ENCODE data around the gene TM4SF5.

The TM4SF5 gene

GRCh38 chr17:4766723-4767122, 5.0 kb upstream of the TM4SF5 start:
- DNase-seq (ENCODE audit: insufficient read length, low spot score) (no peak), FAIRE-seq (no peak)
- TF ChIP-seq POLR2A (IDR thresholded peaks at IDR 0.05; ENCODE audit: low read depth, low read length), result no peak

GRCh38 chr17:4768298-4768697, 3.4 kb upstream of the TM4SF5 start:
- no peak for FAIRE-seq
- no peak for DNase-seq (ENCODE audit: insufficient read length, low spot score)
- TF ChIP-seq POLR2A (IDR thresholded peaks at IDR 0.05; ENCODE audit: low read depth, low read length), result no peak

GRCh38 chr17:4769628-4770027, 2.1 kb upstream of the TM4SF5 start:
- FAIRE-seq (no peak), DNase-seq (ENCODE audit: insufficient read length, low spot score) (peak; percentile 44)
- TF ChIP-seq POLR2A (IDR thresholded peaks at IDR 0.05; ENCODE audit: low read depth, low read length), result no peak

- TF ChIP-seq POLR2A (IDR thresholded peaks at IDR 0.05; ENCODE audit: low read depth, low read length), result no peak
- no peak for FAIRE-seq
- no peak for DNase-seq (ENCODE audit: insufficient read length, low spot score)
Observed at GRCh38 chr17:4772235-4772613, 538 bp downstream of the TM4SF5 start.

- FAIRE-seq, result no peak
- TF ChIP-seq POLR2A (IDR thresholded peaks at IDR 0.05; ENCODE audit: low read depth, low read length), result no peak
- DNase-seq (ENCODE audit: insufficient read length, low spot score), result no peak
Observed at GRCh38 chr17:4777969-4778760, 6.5 kb downstream of the TM4SF5 start.

GRCh38 chr17:4780325-4780955, 8.8 kb downstream of the TM4SF5 start:
- no peak for FAIRE-seq
- TF ChIP-seq POLR2A (IDR thresholded peaks at IDR 0.05; ENCODE audit: low read depth, low read length), result no peak

GRCh38 chr17:4782652-4783051, 11.0 kb downstream of the TM4SF5 start:
- FAIRE-seq (no peak), DNase-seq (ENCODE audit: insufficient read length, low spot score) (no peak)
- no peak for TF ChIP-seq POLR2A (IDR thresholded peaks at IDR 0.05; ENCODE audit: low read depth, low read length)

More at GRCh38 chr17:4780325-4780955, 8.8 kb downstream of the TM4SF5 start:
- no peak for DNase-seq (ENCODE audit: insufficient read length, low spot score)

GRCh38 chr17:4785311-4786105, 13.8 kb downstream of the TM4SF5 start:
- no peak for TF ChIP-seq POLR2A (IDR thresholded peaks at IDR 0.05; ENCODE audit: low read depth, low read length)
- DNase-seq (ENCODE audit: insufficient read length, low spot score), result no peak
- FAIRE-seq, result no peak

GRCh38 chr17:4786106-4786511, 14.4 kb downstream of the TM4SF5 start, which contains the start of gene VMO1:
Gene VMO1 (minus strand): TSS chr17:4786364. CDS start chr17:4786352, 12 bp downstream.
- no peak for TF ChIP-seq POLR2A (IDR thresholded peaks at IDR 0.05; ENCODE audit: low read depth, low read length)
- FAIRE-seq (no peak), DNase-seq (ENCODE audit: insufficient read length, low spot score) (no peak)

GRCh38 chr17:4786516-4786915, 14.8 kb downstream of the TM4SF5 start:
- no peak for TF ChIP-seq POLR2A (IDR thresholded peaks at IDR 0.05; ENCODE audit: low read depth, low read length)
- FAIRE-seq, result no peak

GRCh38 chr17:4788159-4788806, 16.6 kb downstream of the TM4SF5 start:
- no peak for FAIRE-seq
- TF ChIP-seq POLR2A (IDR thresholded peaks at IDR 0.05; ENCODE audit: low read depth, low read length), result no peak
- no peak for DNase-seq (ENCODE audit: insufficient read length, low spot score)

More at GRCh38 chr17:4786516-4786915, 14.8 kb downstream of the TM4SF5 start:
- no peak for DNase-seq (ENCODE audit: insufficient read length, low spot score)

GRCh38 chr17:4788807-4789700, 17.4 kb downstream of the TM4SF5 start, which contains the start of gene GLTPD2:
Gene GLTPD2 (plus strand): TSS chr17:4788964. CDS start chr17:4789012, 48 bp downstream.
- DNase-seq (ENCODE audit: insufficient read length, low spot score), result no peak
- no peak for FAIRE-seq
- no peak for TF ChIP-seq POLR2A (IDR thresholded peaks at IDR 0.05; ENCODE audit: low read depth, low read length)

GRCh38 chr17:4789701-4789950, 17.9 kb downstream of the TM4SF5 start:
- DNase-seq (ENCODE audit: insufficient read length, low spot score) (no peak), FAIRE-seq (no peak)
- TF ChIP-seq POLR2A (IDR thresholded peaks at IDR 0.05; ENCODE audit: low read depth, low read length), result no peak
